Keratinocyte (primary cell): ENCODE measurements around the gene COL16A1. TPM values are rescaled to one million over a fixed set of nuclear protein-coding genes. Genes with fewer than 3 reads are reported as not detected.

Experiments
- DNase-seq: peaks from one replicate; pipeline ENCODE4 v3.0.0-alpha.2; 2011; ENCODE audit warnings: low read depth, missing footprints, low spot score
- FAIRE-seq: peaks from 2 replicates; lab custom pipeline; 2011; peaks lifted over from hg19 to GRCh38; lab: Jason Lieb, UNC
- H2AFZ ChIP-seq: 2 replicates; pipeline ENCODE4 v1.6.0; 2012; ENCODE audit warnings: low read length, control low read depth, inconsistent platforms; ENCODE audit not compliant: control insufficient read depth
- H3K27ac ChIP-seq: 2 replicates; pipeline ENCODE4 v1.5.1; 2011; ENCODE audit warnings: low read length; ENCODE audit not compliant: control insufficient read depth, insufficient read depth
- H3K27me3 ChIP-seq: 3 replicates; pipeline ENCODE4 v1.6.0; 2011; ENCODE audit warnings: low read length; ENCODE audit not compliant: control insufficient read depth, insufficient read depth; ENCODE audit errors: extremely low read depth
- H3K36me3 ChIP-seq, 2 experiments: 2 replicates in 1 of 2; 3 replicates in 1 of 2; pipeline ENCODE4 v1.5.1; 2011; ENCODE audit warnings: low read length in 2 of 2, mild to moderate bottlenecking in 1 of 2; ENCODE audit not compliant: control insufficient read depth in 2 of 2, insufficient read depth in 2 of 2; ENCODE audit errors: extremely low read depth in 1 of 2
- H3K4me1 ChIP-seq: 3 replicates; pipeline ENCODE4 v1.5.1; 2011; ENCODE audit warnings: low read length; ENCODE audit not compliant: control insufficient read depth, insufficient read depth; ENCODE audit errors: extremely low read depth
- H3K4me2 ChIP-seq: 3 replicates; pipeline ENCODE4 v1.6.0; 2011; ENCODE audit warnings: low read depth, low read length; ENCODE audit not compliant: control insufficient read depth, insufficient read depth; ENCODE audit errors: extremely low read depth
- H3K4me3 ChIP-seq, 3 experiments: fragments of 200-600 bp in 1 of 3; sonication (generic) in 1 of 3; 2 replicates in 2 of 3; 3 replicates in 1 of 3; pipeline ENCODE4 v1.5.1; 2011 to 2016; ENCODE audit warnings: low read length in 3 of 3, mild to moderate bottlenecking in 3 of 3, control low read depth in 2 of 3, inconsistent platforms in 1 of 3, low read depth in 1 of 3, mixed read lengths in 1 of 3, mixed run types in 1 of 3, moderate library complexity in 1 of 3; ENCODE audit not compliant: control insufficient read depth in 2 of 3, insufficient read depth in 2 of 3; ENCODE audit errors: extremely low read depth in 1 of 3
- H3K79me2 ChIP-seq: 2 replicates; pipeline ENCODE4 v1.6.0; 2012; ENCODE audit warnings: low read length; ENCODE audit not compliant: control insufficient read depth, insufficient read depth
- H3K9ac ChIP-seq: 3 replicates; pipeline ENCODE4 v1.6.0; 2011; ENCODE audit warnings: low read length; ENCODE audit not compliant: control insufficient read depth, insufficient read depth; ENCODE audit errors: extremely low read depth
- H3K9me1 ChIP-seq: 3 replicates; pipeline ENCODE4 v1.6.0; 2011; ENCODE audit warnings: low read length; ENCODE audit not compliant: control insufficient read depth, insufficient read depth; ENCODE audit errors: extremely low read depth
- H3K9me3 ChIP-seq: 2 replicates; pipeline ENCODE4 v1.5.1; 2012; ENCODE audit warnings: low read depth, low read length; ENCODE audit not compliant: control insufficient read depth
- H4K20me1 ChIP-seq: 3 replicates; pipeline ENCODE4 v1.6.0; 2011; ENCODE audit warnings: low read length; ENCODE audit not compliant: control insufficient read depth, insufficient read depth; ENCODE audit errors: extremely low read depth
- EZH2 ChIP-seq: IDR thresholded peaks from one replicate; pipeline ENCODE4 v1.6.1; 2012; ENCODE audit warnings: inconsistent platforms, mild to moderate bottlenecking, low read length, moderate library complexity
- dilution Hi-C: fragments of 300-500 bp; cut with MboI; formaldehyde crosslinking; loops from one replicate; pipeline ENCODE4 v1.7.0; 2020; ENCODE audit warnings: low sequenced_read_pairs; ENCODE audit not compliant: extremely low pct_ligation_motif_present
- polyA plus RNA-seq, 5 experiments: library from polyadenylated mRNA; depleted of rRNA in 3 of 5; stranded (reverse) in 3 of 5; stranded (forward) in 1 of 5; unstranded in 1 of 5; fragments of >200 nt; gene quantifications; 1 replicate in 1 of 5; 2 replicates in 3 of 5; 3 replicates in 1 of 5; pipeline versions ENCODE4 v1.2.1 to v1.2.3, GENCODE V29; 2011 to 2012; ENCODE audit warnings: missing spikeins in 2 of 5, low read depth in 1 of 5, low replicate concordance in 1 of 5
- TF ChIP-seq, protein P1 (sequence below), 3 experiments: IDR thresholded peaks in 1 of 3; conservative IDR thresholded peaks in 1 of 3; optimal IDR thresholded peaks in 1 of 3; 2 replicates in 2 of 3; 3 replicates in 1 of 3; pipeline versions ENCODE3 to v1.5.1; 2011; ENCODE audit warnings: low read length in 3 of 3, mild to moderate bottlenecking in 3 of 3, moderate library complexity in 2 of 3, control low read depth in 1 of 3, inconsistent platforms in 1 of 3; ENCODE audit not compliant: insufficient read depth in 2 of 3; ENCODE audit errors: extremely low read depth in 1 of 3

Gene COL16A1
- polyA plus RNA-seq, 1 donor (not counting 4 experiments of a cell fraction or from before 2014, with no cell fraction given) = 43.4 TPM

- no peak overlapping the region for H3K27ac ChIP-seq
- H3K36me3 ChIP-seq = no peaks in the 10 kb centered on the region
- H3K4me2 ChIP-seq = no peak overlapping the region
- peaks cover 29% of the 10 kb centered on the region for H3K4me1 ChIP-seq
- no peak overlapping the region for H3K4me3 ChIP-seq
- no peaks in the 10 kb centered on the region for H4K20me1 ChIP-seq
- no peak overlapping the region for H2AFZ ChIP-seq
- dilution Hi-C loops = no loop called here
- H3K27me3 ChIP-seq = peaks cover 5% of the 10 kb centered on the region
- no peaks in the 10 kb centered on the region for H3K9me1 ChIP-seq
- DNase-seq = no peak
- no peaks in the 10 kb centered on the region for H3K9me3 ChIP-seq
- no peak overlapping the region for H3K9ac ChIP-seq
- TF ChIP-seq, protein P1, sequence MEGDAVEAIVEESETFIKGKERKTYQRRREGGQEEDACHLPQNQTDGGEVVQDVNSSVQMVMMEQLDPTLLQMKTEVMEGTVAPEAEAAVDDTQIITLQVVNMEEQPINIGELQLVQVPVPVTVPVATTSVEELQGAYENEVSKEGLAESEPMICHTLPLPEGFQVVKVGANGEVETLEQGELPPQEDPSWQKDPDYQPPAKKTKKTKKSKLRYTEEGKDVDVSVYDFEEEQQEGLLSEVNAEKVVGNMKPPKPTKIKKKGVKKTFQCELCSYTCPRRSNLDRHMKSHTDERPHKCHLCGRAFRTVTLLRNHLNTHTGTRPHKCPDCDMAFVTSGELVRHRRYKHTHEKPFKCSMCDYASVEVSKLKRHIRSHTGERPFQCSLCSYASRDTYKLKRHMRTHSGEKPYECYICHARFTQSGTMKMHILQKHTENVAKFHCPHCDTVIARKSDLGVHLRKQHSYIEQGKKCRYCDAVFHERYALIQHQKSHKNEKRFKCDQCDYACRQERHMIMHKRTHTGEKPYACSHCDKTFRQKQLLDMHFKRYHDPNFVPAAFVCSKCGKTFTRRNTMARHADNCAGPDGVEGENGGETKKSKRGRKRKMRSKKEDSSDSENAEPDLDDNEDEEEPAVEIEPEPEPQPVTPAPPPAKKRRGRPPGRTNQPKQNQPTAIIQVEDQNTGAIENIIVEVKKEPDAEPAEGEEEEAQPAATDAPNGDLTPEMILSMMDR (optimal IDR thresholded peaks at IDR 0.05 in 1 of 3, IDR thresholded peaks at IDR 0.05 in 1 of 3, conservative IDR thresholded peaks at IDR 0.05 in 1 of 3; ENCODE audit: extremely low read depth in 1 of 3, insufficient read depth in 2 of 3, low read length in 3 of 3) = no peak
- no peak for TF ChIP-seq EZH2
- FAIRE-seq = no peak
- H3K79me2 ChIP-seq = no peaks in the 10 kb centered on the region
Observed at GRCh38 chr1:31750858-31751510, 47.2 kb upstream of the COL16A1 start.

GRCh38 chr1:31749785-31750735 is 46.2 kb upstream of the COL16A1 start:
- Histone ChIP-seq H3K9ac (no peak overlapping the region), H3K9me1 (no peaks in the 10 kb centered on the region), H3K4me1 (peaks cover 22% of the 10 kb centered on the region), H2AFZ (no peak overlapping the region), H3K79me2 (no peaks in the 10 kb centered on the region), H3K27me3 (peaks cover 5% of the 10 kb centered on the region), H3K4me2 (no peak overlapping the region), H3K36me3 (no peaks in the 10 kb centered on the region), H3K27ac (no peak overlapping the region), H3K9me3 (no peaks in the 10 kb centered on the region), H4K20me1 (no peaks in the 10 kb centered on the region), H3K4me3 (no peak overlapping the region)
- no peak for TF ChIP-seq EZH2
- TF ChIP-seq, protein P1 (optimal IDR thresholded peaks at IDR 0.05 in 1 of 3, IDR thresholded peaks at IDR 0.05 in 1 of 3, conservative IDR thresholded peaks at IDR 0.05 in 1 of 3; ENCODE audit: extremely low read depth in 1 of 3, insufficient read depth in 2 of 3, low read length in 3 of 3) = no peak
- FAIRE-seq (no peak), DNase-seq (no peak)
- dilution Hi-C loops = no loop called here
